HG02759 (cell line): ENCODE measurements around the gene B4GALT6.
"Not testable (repeated sequence)": the region's sequence is repeated elsewhere in the genome, so short reads cannot be mapped to it uniquely, and the experiment has no call there.

Source experiments
- ATAC-seq: cut with Tn5 transposase; IDR thresholded peaks from one replicate; pipeline ENCODE4 v1.9.1; 2021; ENCODE audit warnings: mild to moderate bottlenecking, moderate library complexity; ENCODE audit not compliant: unreplicated experiment

B4GALT6 gene

GRCh38 chr18:31684279-31685096 is at the start of gene B4GALT6:
Gene B4GALT6, minus strand, starts transcription at chr18:31684581. Its CDS starts 155 bp downstream, at chr18:31684426.
- ATAC-seq, result peak; percentile 51

- no peak for ATAC-seq
Observed at GRCh38 chr18:31731628-31732027, 47.2 kb upstream of the B4GALT6 start.

GRCh38 chr18:31729196-31729595 is 44.8 kb upstream of the B4GALT6 start:
- ATAC-seq, result not testable (repeated sequence)

- ATAC-seq, result peak; percentile 61
Observed at GRCh38 chr18:31723990-31724711, 39.8 kb upstream of the B4GALT6 start.

GRCh38 chr18:31723639-31723989 is 39.2 kb upstream of the B4GALT6 start:
- ATAC-seq, result no peak

GRCh38 chr18:31722369-31722957 is 38.1 kb upstream of the B4GALT6 start:
- ATAC-seq, result peak; percentile 96

GRCh38 chr18:31721601-31722000 is 37.2 kb upstream of the B4GALT6 start:
- no peak for ATAC-seq

GRCh38 chr18:31720867-31721266 is 36.5 kb upstream of the B4GALT6 start:
- ATAC-seq, result no peak

- ATAC-seq, result no peak
Observed at GRCh38 chr18:31719363-31720006, 35.1 kb upstream of the B4GALT6 start.

GRCh38 chr18:31718386-31718785 is 34.0 kb upstream of the B4GALT6 start:
- no peak for ATAC-seq

GRCh38 chr18:31716362-31716761 is 32.0 kb upstream of the B4GALT6 start:
- ATAC-seq, result peak; percentile 57

GRCh38 chr18:31711365-31712172 is 27.2 kb upstream of the B4GALT6 start:
- ATAC-seq, result no peak

- no peak for ATAC-seq
Observed at GRCh38 chr18:31710826-31711225, 26.4 kb upstream of the B4GALT6 start.

- no peak for ATAC-seq
Observed at GRCh38 chr18:31707815-31708214, 23.4 kb upstream of the B4GALT6 start.

GRCh38 chr18:31702449-31702848 is 18.1 kb upstream of the B4GALT6 start:
- no peak for ATAC-seq

GRCh38 chr18:31701744-31702143 is 17.4 kb upstream of the B4GALT6 start:
- ATAC-seq, result no peak

- no peak for ATAC-seq
Observed at GRCh38 chr18:31700990-31701389, 16.6 kb upstream of the B4GALT6 start.

GRCh38 chr18:31697351-31698298 is 13.2 kb upstream of the B4GALT6 start:
- ATAC-seq, result no peak

- no peak for ATAC-seq
Observed at GRCh38 chr18:31695989-31696388, 11.6 kb upstream of the B4GALT6 start.
